ENCODE measurements around the gene WDR7. TPM values are rescaled to one million over a fixed set of nuclear protein-coding genes. Genes with fewer than 3 reads are reported as not detected.

The WDR7 gene
- total and polyA plus RNA-seq, 3 donors from 2014 or later: 19.4 to 63.6 (median 35.9) TPM

- DNase-seq: no peak
- H3K4me3 ChIP-seq: no peak overlapping the region
- H3K36me3 ChIP-seq (ENCODE audit: low read depth, missing control alignments): no peaks in the 10 kb centered on the region
- TF ChIP-seq POLR2A (IDR thresholded peaks at IDR 0.05) (no peak), CTCF (IDR thresholded peaks at IDR 0.05) (no peak)
- no peaks in the 10 kb centered on the region for H3K9me3 ChIP-seq
- no peaks in the 10 kb centered on the region for H3K4me1 ChIP-seq
- 68 to 95% methylated on average over 1 of the region's 1 CpG for WGBS, 2 donors
- intact Hi-C loops (cut with DNase I; ENCODE audit: low total_unique reads): no loop called here
- H3K27me3 ChIP-seq: no peaks in the 10 kb centered on the region
- no peak overlapping the region for H3K27ac ChIP-seq
These were observed 9.5 kb downstream of the WDR7 start for GRCh38 chr18:56660655-56661054.

- TF ChIP-seq POLR2A (IDR thresholded peaks at IDR 0.05): no peak
- TF ChIP-seq CTCF (IDR thresholded peaks at IDR 0.05): no peak
- Histone ChIP-seq H3K4me3 (no peak overlapping the region), H3K36me3 (ENCODE audit: low read depth, missing control alignments) (no peaks in the 10 kb centered on the region), H3K27me3 (no peaks in the 10 kb centered on the region), H3K9me3 (no peaks in the 10 kb centered on the region), H3K4me1 (no peaks in the 10 kb centered on the region), H3K27ac (no peak overlapping the region)
- no peak for DNase-seq
- WGBS, 2 donors: 24 to 25% methylated on average over 2 of the region's 2 CpGs
- intact Hi-C loops (cut with DNase I; ENCODE audit: low total_unique reads): no loop called here
These were observed 10.4 kb downstream of the WDR7 start for GRCh38 chr18:56661360-56662062.

GRCh38 chr18:56662063-56662408 lies 10.9 kb downstream of the WDR7 start:
- DNase-seq: no peak
- Histone ChIP-seq H3K36me3 (ENCODE audit: low read depth, missing control alignments) (no peaks in the 10 kb centered on the region), H3K4me1 (no peaks in the 10 kb centered on the region), H3K27me3 (no peaks in the 10 kb centered on the region), H3K27ac (no peak overlapping the region), H3K9me3 (no peaks in the 10 kb centered on the region), H3K4me3 (no peak overlapping the region)
- intact Hi-C loops (cut with DNase I; ENCODE audit: low total_unique reads): no loop called here
- no peak for TF ChIP-seq CTCF (IDR thresholded peaks at IDR 0.05)
- no peak for TF ChIP-seq POLR2A (IDR thresholded peaks at IDR 0.05)
- WGBS, 2 donors: 39 to 44% methylated on average over 4 of the region's 4 CpGs

- H3K27ac ChIP-seq: no peak overlapping the region
- WGBS, 2 donors: 87 to 94% methylated on average over 5 of the region's 5 CpGs
These were observed 11.3 kb downstream of the WDR7 start for GRCh38 chr18:56662502-56662901.

More at GRCh38 chr18:56662502-56662901, 11.3 kb downstream of the WDR7 start:
- intact Hi-C loops (cut with DNase I; ENCODE audit: low total_unique reads): no loop called here
- H3K4me3 ChIP-seq: no peak overlapping the region
- no peaks in the 10 kb centered on the region for H3K9me3 ChIP-seq
- H3K36me3 ChIP-seq (ENCODE audit: low read depth, missing control alignments): no peaks in the 10 kb centered on the region
- H3K27me3 ChIP-seq: no peaks in the 10 kb centered on the region
- no peak for DNase-seq
- TF ChIP-seq CTCF (IDR thresholded peaks at IDR 0.05) (no peak), POLR2A (IDR thresholded peaks at IDR 0.05) (no peak)
- no peaks in the 10 kb centered on the region for H3K4me1 ChIP-seq

Data from testis (tissue), 3 donors.